Measurements from ENCODE around the gene RNF38. TPM values are rescaled to one million over a fixed set of nuclear protein-coding genes. Genes with fewer than 3 reads are reported as not detected.

Gene RNF38
- total RNA-seq, 1 experiment from 2014 or later, result 18.1 TPM

- H3K4me3 ChIP-seq (replicated peaks in 1 of 2; ENCODE audit: low read depth in 1 of 2, low read length in 2 of 2), result no peak overlapping the region
- intact Hi-C loops (cut with micrococcal nuclease), result no loop called here
- ATAC-seq, result no peak
- ChIA-PET CTCF (no interaction called here), POLR2A (interaction anchor here (0.5 kb wide), 1 partner anchor 11 kb away, joined by 3 read pairs; no protein-coding TSS in a partner anchor), RAD21 (ENCODE audit: low non-redundant PET in 1 of 2, low total read pairs in 2 of 2, uncharacterized antibody in 2 of 2, unreplicated experiment in 2 of 2) (no interaction called here)
- no peak overlapping the region for H3K27ac ChIP-seq (ENCODE audit: low read depth, low read length)
- H3K79me2 ChIP-seq (ENCODE audit: insufficient read depth, low read length), result no peaks in the 10 kb centered on the region
- H3K4me2 ChIP-seq (ENCODE audit: low read length), result no peak overlapping the region
- H3K27me3 ChIP-seq (ENCODE audit: insufficient read depth, low read length), result no peaks in the 10 kb centered on the region
- DNase-seq (ENCODE audit: low read depth, low spot score), result no peak
- H4K20me1 ChIP-seq (ENCODE audit: insufficient read depth), result no peaks in the 10 kb centered on the region
- BruUV-seq (replicated peaks), result no TSS peak
- no peaks in the 10 kb centered on the region for H3K9me3 ChIP-seq (ENCODE audit: control insufficient read depth in 1 of 2, insufficient read depth in 1 of 2, low read depth in 1 of 2, low read length in 2 of 2)
- H3K9me2 ChIP-seq (ENCODE audit: insufficient read depth), result no peaks in the 10 kb centered on the region
- no peak overlapping the region for H3K9ac ChIP-seq (ENCODE audit: low read length)
- H3K4me1 ChIP-seq (ENCODE audit: control insufficient read depth in 1 of 2, insufficient read depth in 2 of 2, low read length in 2 of 2), result no peaks in the 10 kb centered on the region; a peak in 1 of 4 replicates
- TF ChIP-seq POLR2AphosphoS5 (IDR thresholded peaks at IDR 0.05; ENCODE audit: low read depth, low read length), result no peak
- TF ChIP-seq SP1 (IDR thresholded peaks at IDR 0.05; ENCODE audit: low read depth), result no peak
- no peak for TF ChIP-seq YY1 (IDR thresholded peaks at IDR 0.05; ENCODE audit: extremely low read depth, insufficient replicate concordance, low read depth, low read length)
- no peak for TF ChIP-seq EZH2 (IDR thresholded peaks at IDR 0.05)
- TF ChIP-seq POLR2A (IDR thresholded peaks at IDR 0.05; ENCODE audit: borderline replicate concordance, extremely low read depth, insufficient read depth, insufficient read length), result no peak
- no peak for TF ChIP-seq EGR1 (IDR thresholded peaks at IDR 0.05; ENCODE audit: low read depth)
- TF ChIP-seq ZNF274 (IDR thresholded peaks at IDR 0.05; ENCODE audit: low read depth, low read length), result no peak
- TF ChIP-seq ELF1 (IDR thresholded peaks at IDR 0.05; ENCODE audit: borderline replicate concordance, low read depth), result no peak
- TF ChIP-seq ZBTB33 (IDR thresholded peaks at IDR 0.05; ENCODE audit: extremely low read depth, insufficient replicate concordance, low read length), result no peak
- TF ChIP-seq CTCF (IDR thresholded peaks at IDR 0.05 in 2 of 3, conservative IDR thresholded peaks at IDR 0.05 in 1 of 3; ENCODE audit: borderline replicate concordance in 1 of 3, insufficient read depth in 1 of 3, low read depth in 2 of 3, low read length in 2 of 3), result no peak
- no peak for TF ChIP-seq SRF (IDR thresholded peaks at IDR 0.05; ENCODE audit: low read depth)
- no peak for TF ChIP-seq RAD21 (IDR thresholded peaks at IDR 0.05; ENCODE audit: low read depth)
- no peak for TF ChIP-seq ZFX (IDR thresholded peaks at IDR 0.05)
- no peak for TF ChIP-seq FOSL1 (IDR thresholded peaks at IDR 0.05; ENCODE audit: low read depth)
- no peak for TF ChIP-seq CBX3 (IDR thresholded peaks at IDR 0.05; ENCODE audit: low read depth)
- TF ChIP-seq ATF3 (IDR thresholded peaks at IDR 0.05), result no peak
- TF ChIP-seq REST (IDR thresholded peaks at IDR 0.05; ENCODE audit: low read depth), result no peak
- TF ChIP-seq EZH2phosphoT487 (IDR thresholded peaks at IDR 0.05; ENCODE audit: borderline replicate concordance), result no peak
- TF ChIP-seq CEBPB (IDR thresholded peaks at IDR 0.05; ENCODE audit: low read depth), result no peak
- no peak overlapping the region for H2AFZ ChIP-seq (ENCODE audit: low read depth, low read length, poor library complexity, severe bottlenecking)
- no peaks in the 10 kb centered on the region for H3K36me3 ChIP-seq (ENCODE audit: control insufficient read depth in 1 of 2, insufficient read depth in 2 of 2, low read length in 2 of 2)
These were observed 110.1 kb downstream of the RNF38 start for GRCh38 chr9:36289836-36290435.
